PFSK-1 (cell line): ENCODE measurements around the gene DOCK4.

Experiments
- FOXP2 ChIP-seq: optimal IDR thresholded peaks from 2 replicates; pipeline ENCODE3; 2011; ENCODE audit warnings: borderline replicate concordance, control low read depth, inconsistent platforms; ENCODE audit not compliant: insufficient read depth; ENCODE audit errors: extremely low read length, extremely low read depth
- POLR2AphosphoS5 ChIP-seq: IDR thresholded peaks from 2 replicates; pipeline ENCODE4 v1.6.1; 2012; ENCODE audit warnings: low read depth, mild to moderate bottlenecking, control low read depth, low read length, moderate library complexity
- REST ChIP-seq, 2 experiments: IDR thresholded peaks; 2 replicates each; pipeline versions ENCODE4 v1.6.1 to v1.8.0; 2011 to 2012; ENCODE audit warnings: low read depth in 2 of 2, low read length in 2 of 2, control low read depth in 1 of 2, inconsistent platforms in 1 of 2, mild to moderate bottlenecking in 1 of 2, moderate library complexity in 1 of 2; ENCODE audit not compliant: insufficient read depth in 1 of 2
- SIN3A ChIP-seq: IDR thresholded peaks from 2 replicates; pipeline ENCODE4 v1.6.1; 2012; ENCODE audit warnings: mild to moderate bottlenecking, low read length, moderate library complexity, borderline replicate concordance; ENCODE audit not compliant: insufficient read depth
- TAF1 ChIP-seq: IDR thresholded peaks from 2 replicates; pipeline ENCODE4 v1.6.1; 2012; ENCODE audit warnings: low read length, control low read depth, borderline replicate concordance; ENCODE audit not compliant: insufficient read depth

GRCh38 chr7:111855161-111855841, 350.9 kb downstream of the DOCK4 start:
- TF ChIP-seq POLR2AphosphoS5 (no peak), TAF1 (no peak), SIN3A (no peak), REST (IDR thresholded peaks at IDR 0.05; ENCODE audit: insufficient read depth in 1 of 2, low read depth in 2 of 2, low read length in 2 of 2) (no peak), FOXP2 (no peak)
